Posterior vena cava (tissue), 2 donors: Measurements from ENCODE around the gene NQO2. TPM values are rescaled to one million over a fixed set of nuclear protein-coding genes. Genes with fewer than 3 reads are reported as not detected.
"Not testable (repeated sequence)": the region's sequence is repeated elsewhere in the genome, so short reads cannot be mapped to it uniquely, and the experiment has no call there.

Experiments
- DNase-seq: peaks from one replicate; pipeline ENCODE4 v3.0.0-alpha.2; 2020; ENCODE audit warnings: low spot score
- intact Hi-C, 2 donors: fragments of 100-400 bp; cut with DNase I; formaldehyde crosslinking; loops; one replicate each; pipeline versions ENCODE4 v1.14.1 to v1.14.2; 2022 to 2023
- total RNA-seq, 2 donors: library from RNA; stranded (reverse); fragmentation: NEBNext Ultra II Directional; extraction: Animal tissue kit (Norgen Biotek cat#: 25700); gene quantifications; one replicate each; pipeline ENCODE4 v1.2.1, GENCODE V29; 2021
- donor health status: DM: yes; HTN: yes; CAD: no.
- donor health status: DM: yes; HTN: yes; CAD: no.

The NQO2 gene
- total RNA-seq, 2 donors from 2014 or later: 27.7 to 42.4 TPM

DNA sequence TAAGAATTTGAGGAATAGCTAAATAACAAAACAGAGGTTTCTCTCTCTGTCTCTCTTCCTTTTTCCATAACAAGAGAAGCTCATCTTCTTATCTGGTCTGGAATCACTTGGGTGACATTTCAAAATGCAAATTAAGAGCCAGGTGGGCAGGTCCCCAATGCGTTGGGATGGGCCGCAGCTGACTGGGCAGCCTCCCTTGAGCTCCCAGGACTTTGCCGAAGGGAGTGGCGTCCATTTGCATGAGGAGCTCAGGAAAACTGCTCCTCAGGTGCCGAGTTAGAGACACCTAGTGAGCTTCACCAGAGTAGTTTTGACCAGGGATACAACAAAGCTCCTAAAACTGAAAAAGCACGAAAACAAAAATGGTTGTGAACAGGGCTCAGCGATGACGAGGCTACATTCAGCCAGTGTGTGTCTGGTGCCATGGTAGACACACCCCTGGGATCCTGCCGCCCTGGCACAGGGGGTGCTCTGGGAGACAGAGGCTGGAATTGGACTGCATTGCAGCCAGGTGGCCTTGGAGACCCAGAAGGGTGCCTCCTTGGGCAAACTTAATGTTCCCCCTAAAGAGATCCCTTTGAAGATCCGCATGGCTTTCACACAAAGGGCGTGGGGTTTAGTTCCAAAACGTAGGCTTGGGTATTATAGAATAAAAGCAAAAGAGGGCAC lies 14.8 kb upstream of the NQO2 start:
- DNase-seq: no peak

DNA sequence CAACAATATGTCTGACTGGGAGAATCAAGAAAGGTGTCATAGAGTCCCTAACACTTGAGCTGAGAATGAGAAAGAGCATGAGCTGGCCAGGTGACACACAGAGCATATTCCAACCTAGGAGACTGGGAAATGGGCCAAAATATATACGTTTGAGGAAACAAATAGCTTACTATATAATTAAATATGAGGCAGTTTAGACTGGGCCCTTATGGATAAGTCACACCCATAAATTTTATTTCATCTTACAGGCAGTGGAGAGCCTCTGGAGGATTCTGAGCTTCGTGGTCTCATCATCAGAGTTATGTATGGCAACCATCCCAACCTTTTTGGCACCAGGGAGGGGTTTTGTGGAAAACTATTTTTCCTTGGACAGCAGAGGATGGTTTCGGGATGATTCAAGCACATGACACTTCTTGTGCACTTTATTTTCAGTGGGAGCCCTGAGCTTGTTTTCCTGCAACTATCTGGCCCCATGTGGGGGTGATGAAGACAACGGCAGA lies 12.9 kb upstream of the NQO2 start:
- no peak for DNase-seq
- intact Hi-C loops: loop anchor here in 1 of 2 donors (5.0 kb wide), 1 partner anchor 34 kb away; no protein-coding TSS in a partner anchor

More for the DNA sequence above, 14.8 kb upstream of the NQO2 start:
- intact Hi-C loops: loop anchor here (5.0 kb wide), 2 partner anchors 33 to 1368 kb away; no protein-coding TSS in a partner anchor

DNA sequence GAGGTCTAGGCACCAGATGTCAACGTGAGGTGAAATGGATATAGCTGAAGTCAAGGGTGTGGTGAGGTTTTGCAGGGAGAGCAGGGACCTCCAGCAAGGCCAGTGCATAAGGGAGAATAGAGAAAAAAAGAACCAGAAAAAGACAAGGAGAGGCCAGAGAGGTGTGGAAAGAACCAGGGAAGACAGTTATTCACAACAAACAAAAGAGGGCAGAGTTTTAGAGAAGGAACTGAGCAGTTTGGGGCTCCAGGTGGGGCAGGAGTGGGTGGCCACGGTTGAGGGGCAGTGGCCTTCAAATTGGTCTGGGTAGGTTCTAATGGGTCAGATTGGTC lies 11.6 kb upstream of the NQO2 start:
- no peak for DNase-seq
- intact Hi-C loops: loop anchor here (2.0 to 5.0 kb wide), 2 partner anchors 35 to 36 kb away; no protein-coding TSS in a partner anchor

- intact Hi-C loops: loop anchor here (2.0 to 5.0 kb wide), 2 partner anchors 36 kb away; no protein-coding TSS in a partner anchor
- peak; percentile 98 for DNase-seq
Measured at GRCh38 chr6:2988426-2989331, 11.0 kb upstream of the NQO2 start.

GRCh38 chr6:2989332-2990247 lies 10.1 kb upstream of the NQO2 start:
- peak; percentile 89 for DNase-seq
- intact Hi-C loops: loop anchor here (2.0 to 5.0 kb wide), 2 partner anchors 37 kb away; no protein-coding TSS in a partner anchor

DNA sequence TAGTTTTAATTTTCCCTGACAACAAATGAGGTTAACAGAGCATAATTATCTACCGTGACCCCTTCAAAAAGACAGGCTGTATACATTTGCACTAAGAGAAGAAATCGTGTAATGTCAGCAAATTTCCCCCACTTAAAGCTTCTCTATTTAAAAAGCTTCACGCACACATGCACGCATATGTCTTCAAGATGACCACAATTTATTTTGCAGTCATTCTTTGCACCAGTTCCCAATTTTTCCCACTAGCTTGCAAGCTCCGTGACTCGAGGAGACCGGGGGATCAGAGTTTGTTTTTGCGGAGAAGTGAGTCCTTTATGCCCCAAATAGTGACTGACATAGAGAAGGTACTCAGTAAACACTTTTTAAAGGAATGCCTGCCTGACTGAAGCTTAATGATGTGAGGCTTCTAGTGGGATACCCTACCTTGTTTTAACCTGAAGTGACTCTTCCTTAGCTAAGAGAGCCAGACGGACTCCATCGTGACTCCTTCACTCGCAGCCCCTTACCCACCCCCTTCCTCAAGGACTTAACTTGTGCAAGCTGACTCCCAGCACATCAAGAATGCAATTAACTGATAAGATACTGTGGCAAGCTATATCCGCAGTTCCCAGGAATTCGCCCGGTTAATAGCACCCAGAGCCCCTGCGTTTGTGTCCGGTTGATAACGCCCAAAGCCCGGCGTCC lies 9.3 kb upstream of the NQO2 start:
- intact Hi-C loops: no loop called here

DNA sequence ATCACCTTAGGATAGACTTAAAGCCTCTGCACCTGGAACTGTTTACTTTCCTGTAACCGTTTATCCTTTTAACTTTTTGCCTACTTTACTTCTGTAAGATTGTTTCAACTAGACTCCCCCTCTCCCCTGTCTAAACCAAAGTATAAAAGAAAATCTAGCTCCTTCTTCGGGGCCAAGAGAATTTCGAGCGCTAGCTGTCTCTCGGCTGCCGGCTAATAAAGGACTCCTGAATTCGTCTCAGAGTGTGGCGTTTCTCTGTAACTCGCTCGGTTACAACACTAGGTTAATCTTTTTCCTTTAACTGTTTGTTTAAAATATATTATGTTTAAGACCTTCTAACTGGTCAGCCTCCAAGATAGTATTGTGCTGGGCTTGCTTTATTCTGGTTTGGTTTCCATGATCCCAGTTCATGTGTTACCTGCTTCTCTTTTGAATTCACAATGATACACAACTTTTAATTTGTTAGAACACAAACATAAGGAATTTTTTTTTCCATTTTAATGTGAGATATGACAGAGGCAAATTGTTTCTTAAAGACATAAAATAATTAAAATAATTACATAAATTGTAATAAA lies 8.7 kb upstream of the NQO2 start:
- intact Hi-C loops: no loop called here
- DNase-seq: no peak

More for the DNA sequence above, 9.3 kb upstream of the NQO2 start:
- no peak for DNase-seq

- intact Hi-C loops: no loop called here
- no peak for DNase-seq
Measured at GRCh38 chr6:2992330-2992979, 7.2 kb upstream of the NQO2 start.

DNA sequence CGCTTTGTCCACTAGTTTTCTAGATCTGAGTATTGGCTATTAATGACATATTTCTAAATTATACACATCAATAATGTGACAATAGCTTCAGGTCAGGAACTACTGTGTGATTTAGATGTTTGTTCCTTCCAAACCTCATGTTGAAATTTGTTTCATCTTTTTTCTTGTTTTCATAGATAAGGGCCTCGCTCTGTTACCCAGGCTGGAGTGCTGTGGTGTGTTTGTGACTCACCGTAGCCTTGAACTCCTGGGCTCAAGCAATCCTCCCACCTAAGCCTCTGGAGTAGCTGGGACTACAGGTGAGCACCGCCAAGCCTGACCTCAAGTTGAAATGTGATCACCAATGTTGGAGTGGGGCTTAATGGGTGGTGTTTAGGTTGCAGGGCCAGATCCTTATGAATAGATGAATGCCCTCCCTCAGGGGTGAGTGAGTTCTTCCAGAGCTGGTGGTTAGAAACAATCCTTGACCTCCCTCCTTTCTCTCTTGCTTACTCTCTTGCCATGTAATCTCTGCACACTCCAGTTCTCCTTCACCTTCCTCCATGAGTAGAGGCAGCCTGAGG lies 5.9 kb upstream of the NQO2 start:
- intact Hi-C loops: no loop called here
- no peak for DNase-seq

- DNase-seq: not testable (repeated sequence)
- intact Hi-C loops: loop anchor here (2.0 kb wide), 1 partner anchor 56 kb away; no protein-coding TSS in a partner anchor
Measured at GRCh38 chr6:2998249-2998997, 1.3 kb upstream of the NQO2 start.

DNA sequence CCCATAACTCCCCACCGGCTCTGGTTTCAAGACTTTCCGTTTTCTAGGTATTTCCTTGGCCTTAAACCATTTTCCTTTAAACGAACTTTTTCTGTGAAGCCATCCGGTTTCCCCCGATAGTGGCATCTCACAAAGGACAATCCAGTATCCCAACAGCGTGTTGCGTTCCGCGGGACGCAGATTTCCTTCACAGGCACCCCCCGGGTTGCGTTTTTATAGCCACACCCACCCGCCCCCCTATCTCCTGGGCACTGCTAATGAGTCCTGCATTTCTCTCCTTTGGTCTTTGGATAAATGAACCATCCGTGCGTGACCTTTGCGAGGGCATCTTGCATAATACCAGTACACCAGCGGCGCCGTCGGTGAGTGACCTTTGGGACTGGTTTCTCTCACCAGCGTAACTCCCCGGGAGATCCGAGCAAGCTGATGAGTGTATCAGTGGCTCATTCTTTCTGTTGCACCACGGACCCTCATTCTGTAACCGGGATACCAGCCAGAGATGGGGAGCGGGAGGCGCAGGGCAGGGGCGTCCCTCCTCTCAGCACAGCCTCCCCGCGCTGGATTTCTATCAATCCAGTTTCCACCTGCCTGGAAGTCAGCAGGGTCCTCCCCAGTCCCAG lies 586 bp upstream of the NQO2 start:
- DNase-seq: peak; percentile 93
- intact Hi-C loops: loop anchor here (2.0 kb wide), 1 partner anchor 56 kb away; no protein-coding TSS in a partner anchor

GRCh38 chr6:3001146-3001772 lies 1.6 kb downstream of the NQO2 start:
- intact Hi-C loops: loop anchor here in 1 of 2 donors (2.0 kb wide), 1 partner anchor 22 kb away; no protein-coding TSS in a partner anchor
- DNase-seq: no peak

- DNase-seq: peak; percentile 35
- intact Hi-C loops: loop anchor here in 1 of 2 donors (2.0 kb wide), 1 partner anchor 21 kb away; no protein-coding TSS in a partner anchor
Measured at GRCh38 chr6:3001773-3002293, 2.1 kb downstream of the NQO2 start.

GRCh38 chr6:3003226-3003625 lies 3.5 kb downstream of the NQO2 start:
- intact Hi-C loops: not testable (repeated sequence)
- peak; percentile 70 for DNase-seq

- intact Hi-C loops: loop anchor here in 1 of 2 donors (2.0 kb wide), 1 partner anchor 56 kb away; no protein-coding TSS in a partner anchor
- DNase-seq: peak; percentile 23
Measured at GRCh38 chr6:3005077-3005476, 5.4 kb downstream of the NQO2 start.
